Hepatocyte (in vitro differentiated cells): ENCODE results near the gene FARP1. TPM values are rescaled to one million over a fixed set of nuclear protein-coding genes. Genes with fewer than 3 reads are reported as not detected.

Experiments used
- DNase-seq: peaks from one replicate; pipeline ENCODE4 v3.0.0-alpha.2; 2016; ENCODE audit warnings: low spot score
- H2AFZ ChIP-seq: fragments of 200-600 bp; sonication (generic); 2 replicates; pipeline ENCODE4 v1.6.0; 2016; ENCODE audit warnings: antibody characterized with exemption, mild to moderate bottlenecking
- H3K27ac ChIP-seq: fragments of 200-600 bp; sonication (generic); 2 replicates; pipeline ENCODE4 v1.5.1; 2016; ENCODE audit warnings: mild to moderate bottlenecking
- H3K27me3 ChIP-seq: fragments of 200-600 bp; sonication (generic); 2 replicates; pipeline ENCODE4 v1.6.1; 2016
- H3K36me3 ChIP-seq: fragments of 200-600 bp; sonication (generic); replicated peaks from 2 replicates; pipeline ENCODE4 v1.5.1; 2016; ENCODE audit warnings: low read depth; ENCODE audit not compliant: insufficient read depth
- H3K4me1 ChIP-seq: fragments of 200-600 bp; sonication (generic); 2 replicates; pipeline ENCODE4 v1.5.1; 2016; ENCODE audit warnings: mild to moderate bottlenecking, moderate library complexity; ENCODE audit not compliant: insufficient read depth
- H3K4me2 ChIP-seq: fragments of 200-600 bp; sonication (generic); 2 replicates; pipeline ENCODE4 v1.6.0; 2016
- H3K4me3 ChIP-seq: fragments of 200-600 bp; sonication (generic); 2 replicates; pipeline ENCODE4 v1.5.1; 2016; ENCODE audit warnings: mild to moderate bottlenecking
- H3K79me2 ChIP-seq: fragments of 200-600 bp; sonication (generic); 2 replicates; pipeline ENCODE4 v1.6.0; 2017; ENCODE audit warnings: mild to moderate bottlenecking
- H3K9me2 ChIP-seq: fragments of 200-600 bp; sonication (generic); replicated peaks from 2 replicates; pipeline ENCODE4 v1.6.0; 2017; ENCODE audit warnings: mild to moderate bottlenecking; ENCODE audit not compliant: insufficient read depth
- H3K9me3 ChIP-seq: fragments of 200-600 bp; sonication (generic); 2 replicates; pipeline ENCODE4 v1.5.1; 2016; ENCODE audit warnings: low read depth, mild to moderate bottlenecking
- H4K20me1 ChIP-seq: fragments of 200-600 bp; sonication (generic); 2 replicates; pipeline ENCODE4 v1.6.0; 2016; ENCODE audit warnings: mild to moderate bottlenecking; ENCODE audit not compliant: insufficient read depth, poor library complexity, severe bottlenecking
- EZH2 ChIP-seq: fragments of 200-600 bp; sonication (generic); IDR thresholded peaks from 2 replicates; pipeline ENCODE4 v1.6.1; 2016; ENCODE audit warnings: antibody characterized with exemption, mild to moderate bottlenecking, borderline replicate concordance
- EZH2phosphoT487 ChIP-seq: fragments of 200-600 bp; sonication (generic); IDR thresholded peaks from one replicate; pipeline ENCODE4 v1.6.1; 2018; ENCODE audit warnings: antibody characterized with exemption, mild to moderate bottlenecking, low read depth, moderate library complexity; ENCODE audit not compliant: unreplicated experiment, severe bottlenecking
- WGBS: methylation state at CpG from one replicate; pipeline ENCODE4 v1.1.6; 2016; ENCODE audit warnings: low lambda C conversion rate; ENCODE audit errors: missing lambda C conversion rate; 5-methylcytosine and 5-hydroxymethylcytosine counted together
- polyA plus RNA-seq: library from polyadenylated mRNA; unstranded; fragments of >200 nt; fragmentation: Nextera tagmentation; extraction: Ambion mirVana; gene quantifications from 2 replicates; pipeline ENCODE4 v1.2.1, GENCODE V29; 2016
- total RNA-seq: library from RNA; depleted of rRNA; stranded (reverse); fragments of >200 nt; gene quantifications from 2 replicates; pipeline ENCODE4 v1.2.3, GENCODE V29; 2014
- TF ChIP-seq, protein P1 (sequence below): fragments of 200-600 bp; sonication (generic); IDR thresholded peaks from 2 replicates; pipeline ENCODE4 v1.5.1; 2016; ENCODE audit warnings: antibody characterized with exemption, mild to moderate bottlenecking; ENCODE audit not compliant: poor library complexity

FARP1 gene
- total and polyA plus RNA-seq, 2 experiments from 2014 or later = 35.5 to 68.7 TPM

- 94% methylated on average over 5 of the region's 5 CpGs for WGBS
- no peak overlapping the region for H2AFZ ChIP-seq
- peaks cover 5% of the 10 kb centered on the region for H3K9me3 ChIP-seq
- H3K4me3 ChIP-seq = no peak overlapping the region
- H3K27me3 ChIP-seq = no peaks in the 10 kb centered on the region
- no peaks in the 10 kb centered on the region for H3K36me3 ChIP-seq
- peaks cover 5% of the 10 kb centered on the region for H3K4me1 ChIP-seq
- H3K4me2 ChIP-seq = no peak overlapping the region
- DNase-seq = no peak
- H3K79me2 ChIP-seq = peaks cover 84% of the 10 kb centered on the region
- H4K20me1 ChIP-seq = peaks cover 2% of the 10 kb centered on the region
- no peaks in the 10 kb centered on the region for H3K9me2 ChIP-seq
- no peak overlapping the region for H3K27ac ChIP-seq
- TF ChIP-seq, protein P1, sequence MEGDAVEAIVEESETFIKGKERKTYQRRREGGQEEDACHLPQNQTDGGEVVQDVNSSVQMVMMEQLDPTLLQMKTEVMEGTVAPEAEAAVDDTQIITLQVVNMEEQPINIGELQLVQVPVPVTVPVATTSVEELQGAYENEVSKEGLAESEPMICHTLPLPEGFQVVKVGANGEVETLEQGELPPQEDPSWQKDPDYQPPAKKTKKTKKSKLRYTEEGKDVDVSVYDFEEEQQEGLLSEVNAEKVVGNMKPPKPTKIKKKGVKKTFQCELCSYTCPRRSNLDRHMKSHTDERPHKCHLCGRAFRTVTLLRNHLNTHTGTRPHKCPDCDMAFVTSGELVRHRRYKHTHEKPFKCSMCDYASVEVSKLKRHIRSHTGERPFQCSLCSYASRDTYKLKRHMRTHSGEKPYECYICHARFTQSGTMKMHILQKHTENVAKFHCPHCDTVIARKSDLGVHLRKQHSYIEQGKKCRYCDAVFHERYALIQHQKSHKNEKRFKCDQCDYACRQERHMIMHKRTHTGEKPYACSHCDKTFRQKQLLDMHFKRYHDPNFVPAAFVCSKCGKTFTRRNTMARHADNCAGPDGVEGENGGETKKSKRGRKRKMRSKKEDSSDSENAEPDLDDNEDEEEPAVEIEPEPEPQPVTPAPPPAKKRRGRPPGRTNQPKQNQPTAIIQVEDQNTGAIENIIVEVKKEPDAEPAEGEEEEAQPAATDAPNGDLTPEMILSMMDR = no peak
- TF ChIP-seq EZH2phosphoT487 = no peak
- no peak for TF ChIP-seq EZH2
Measured at GRCh38 chr13:98208606-98209005, 65.7 kb downstream of the FARP1 start.

GRCh38 chr13:98212763-98213162, 69.9 kb downstream of the FARP1 start:
- no peak overlapping the region for H3K4me3 ChIP-seq
- H3K27me3 ChIP-seq = no peaks in the 10 kb centered on the region
- H3K4me2 ChIP-seq = no peak overlapping the region
- 92% methylated on average over 5 of the region's 5 CpGs for WGBS
- peaks cover 2% of the 10 kb centered on the region for H4K20me1 ChIP-seq
- H3K4me1 ChIP-seq = peaks cover 23% of the 10 kb centered on the region
- DNase-seq = no peak
- H3K79me2 ChIP-seq = peaks cover 83% of the 10 kb centered on the region
- no peak overlapping the region for H2AFZ ChIP-seq
- no peaks in the 10 kb centered on the region for H3K9me2 ChIP-seq
- H3K36me3 ChIP-seq = no peaks in the 10 kb centered on the region
- no peak overlapping the region for H3K27ac ChIP-seq
- TF ChIP-seq EZH2 (no peak), EZH2phosphoT487 (no peak)
- TF ChIP-seq, protein P1 = no peak
- H3K9me3 ChIP-seq = no peaks in the 10 kb centered on the region

- peaks cover 2% of the 10 kb centered on the region for H4K20me1 ChIP-seq
Measured at GRCh38 chr13:98213354-98213753, 70.5 kb downstream of the FARP1 start.

More at GRCh38 chr13:98213354-98213753, 70.5 kb downstream of the FARP1 start:
- Histone ChIP-seq H3K4me2 (no peak overlapping the region), H3K27me3 (no peaks in the 10 kb centered on the region), H2AFZ (no peak overlapping the region), H3K9me3 (no peaks in the 10 kb centered on the region), H3K9me2 (no peaks in the 10 kb centered on the region), H3K27ac (peak overlapping the region; percentile 61), H3K4me1 (peaks cover 23% of the 10 kb centered on the region), H3K4me3 (no peak overlapping the region), H3K79me2 (peaks cover 82% of the 10 kb centered on the region), H3K36me3 (no peaks in the 10 kb centered on the region)
- no peak for TF ChIP-seq EZH2phosphoT487
- TF ChIP-seq EZH2 = no peak
- TF ChIP-seq, protein P1 = no peak
- 81% methylated on average over 8 of the region's 8 CpGs for WGBS
- no peak for DNase-seq
